OCI-LY3 (cell line): ENCODE data around the gene DACT2.

Source experiments
- H2AFZ ChIP-seq: fragments of 200-600, 300-600 bp; shearing (Covaris generic); 2 replicates; pipeline ENCODE4 v1.6.0; 2014; ENCODE audit warnings: antibody characterized with exemption, low read depth, low read length
- H3K27ac ChIP-seq: fragments of 200-600, 300-600 bp; sonication (generic); 2 replicates; pipeline ENCODE4 v1.5.1; 2014; ENCODE audit warnings: mild to moderate bottlenecking, low read length, moderate library complexity, mixed read lengths
- H3K27me3 ChIP-seq: fragments of 200-600, 300-600 bp; sonication (generic); 2 replicates; pipeline ENCODE4 v1.6.1; 2014; ENCODE audit warnings: low read depth, low read length, mixed read lengths
- H3K36me3 ChIP-seq: fragments of 200-600, 300-600 bp; sonication (generic); replicated peaks from 2 replicates; pipeline ENCODE3; 2014; ENCODE audit warnings: low read depth, low read length, mixed read lengths
- H3K4me1 ChIP-seq: fragments of 300-600, 200-600 bp; sonication (generic); 2 replicates; pipeline ENCODE4 v1.6.1; 2014; ENCODE audit warnings: low read length, mixed read lengths
- H3K4me2 ChIP-seq: fragments of 200-600, 300-600 bp; sonication (generic); 2 replicates; pipeline ENCODE4 v1.6.1; 2014; ENCODE audit warnings: low read length, mixed read lengths
- H3K4me3 ChIP-seq: fragments of 300-600, 200-600 bp; sonication (generic); 2 replicates; pipeline ENCODE4 v1.5.1; 2014; ENCODE audit warnings: antibody characterized with exemption, mild to moderate bottlenecking, low read length, moderate library complexity
- H3K79me2 ChIP-seq: fragments of 300-600, 200-600 bp; shearing (Covaris generic); 2 replicates; pipeline ENCODE4 v1.6.1; 2014; ENCODE audit warnings: mild to moderate bottlenecking, low read length, mixed read lengths
- H3K9ac ChIP-seq: fragments of 300-600, 200-600 bp; shearing (Covaris generic); 2 replicates; pipeline ENCODE4 v1.6.0; 2014; ENCODE audit warnings: mild to moderate bottlenecking, low read length, moderate library complexity
- H3K9me3 ChIP-seq: fragments of 200-600, 300-600 bp; shearing (Covaris generic); 2 replicates; pipeline ENCODE4 v1.6.1; 2014; ENCODE audit warnings: low read length, mixed read lengths; ENCODE audit not compliant: insufficient read depth
- H4K20me1 ChIP-seq: fragments of 200-600, 300-600 bp; sonication (generic); 2 replicates; pipeline ENCODE4 v1.6.1; 2016; ENCODE audit warnings: low read length, mixed read lengths; ENCODE audit not compliant: insufficient read depth
- EZH2phosphoT487 ChIP-seq: fragments of 200-600 bp; shearing (Covaris generic); IDR thresholded peaks from 2 replicates; pipeline ENCODE4 v1.6.1; 2018; ENCODE audit warnings: antibody characterized with exemption, mixed run types, low read depth
- TF ChIP-seq, protein P1 (sequence below): fragments of 200-600, 300-600 bp; sonication (generic); IDR thresholded peaks from 2 replicates; pipeline ENCODE4 v1.5.1; 2014; ENCODE audit warnings: antibody characterized with exemption, low read length, low read depth

The DACT2 gene

DNA sequence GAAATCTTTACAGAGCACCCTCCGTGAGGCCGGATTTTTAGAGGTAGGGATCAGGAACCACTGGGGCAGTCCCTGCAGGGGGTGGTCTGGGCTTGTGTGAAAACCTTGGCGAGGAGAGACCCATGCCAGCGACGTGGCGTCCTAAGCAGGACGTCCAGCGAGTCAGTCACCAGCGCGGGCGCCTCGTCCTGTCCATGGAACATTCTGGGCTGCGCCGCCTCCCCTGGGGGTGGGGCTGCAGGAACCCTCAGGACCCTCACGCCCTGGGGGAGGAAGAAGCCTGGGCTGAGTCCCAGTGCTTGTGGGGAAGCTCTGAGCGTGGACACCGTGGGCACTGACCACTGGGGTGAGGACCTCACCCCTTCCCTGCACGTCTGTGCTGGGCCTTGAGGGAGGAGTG is 25.7 kb upstream of the DACT2 start:
- peak overlapping the region; percentile 32; the same call in 1 of the 2 replicates for H3K27ac ChIP-seq

DNA sequence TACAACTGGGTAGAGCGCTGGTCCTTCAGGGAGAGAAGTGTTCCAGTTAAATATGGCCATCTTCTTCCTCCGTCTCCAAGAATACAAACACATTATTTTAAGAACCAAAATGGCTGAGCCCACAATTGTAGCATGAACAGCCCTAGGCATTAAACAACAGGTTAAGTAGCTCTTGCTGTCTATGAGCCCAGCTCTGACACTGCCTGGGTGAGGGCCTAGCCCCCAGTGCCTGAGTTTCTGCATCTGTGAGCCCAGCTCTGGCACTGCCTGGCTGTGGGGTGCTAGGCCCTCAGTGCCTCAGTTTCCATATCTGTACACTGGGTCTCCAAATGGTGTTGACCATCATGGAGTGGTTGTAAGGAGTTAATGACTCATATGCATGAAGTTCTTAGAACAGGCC is 24.8 kb upstream of the DACT2 start:
- H3K4me2 ChIP-seq: no peak overlapping the region
- H3K79me2 ChIP-seq: no peaks in the 10 kb centered on the region
- H3K27ac ChIP-seq: no peak overlapping the region
- no peaks in the 10 kb centered on the region for H3K4me1 ChIP-seq
- no peaks in the 10 kb centered on the region for H3K9me3 ChIP-seq
- no peak overlapping the region for H3K4me3 ChIP-seq
- no peaks in the 10 kb centered on the region for H3K27me3 ChIP-seq
- no peak overlapping the region for H3K9ac ChIP-seq
- no peak for TF ChIP-seq EZH2phosphoT487
- TF ChIP-seq, protein P1, sequence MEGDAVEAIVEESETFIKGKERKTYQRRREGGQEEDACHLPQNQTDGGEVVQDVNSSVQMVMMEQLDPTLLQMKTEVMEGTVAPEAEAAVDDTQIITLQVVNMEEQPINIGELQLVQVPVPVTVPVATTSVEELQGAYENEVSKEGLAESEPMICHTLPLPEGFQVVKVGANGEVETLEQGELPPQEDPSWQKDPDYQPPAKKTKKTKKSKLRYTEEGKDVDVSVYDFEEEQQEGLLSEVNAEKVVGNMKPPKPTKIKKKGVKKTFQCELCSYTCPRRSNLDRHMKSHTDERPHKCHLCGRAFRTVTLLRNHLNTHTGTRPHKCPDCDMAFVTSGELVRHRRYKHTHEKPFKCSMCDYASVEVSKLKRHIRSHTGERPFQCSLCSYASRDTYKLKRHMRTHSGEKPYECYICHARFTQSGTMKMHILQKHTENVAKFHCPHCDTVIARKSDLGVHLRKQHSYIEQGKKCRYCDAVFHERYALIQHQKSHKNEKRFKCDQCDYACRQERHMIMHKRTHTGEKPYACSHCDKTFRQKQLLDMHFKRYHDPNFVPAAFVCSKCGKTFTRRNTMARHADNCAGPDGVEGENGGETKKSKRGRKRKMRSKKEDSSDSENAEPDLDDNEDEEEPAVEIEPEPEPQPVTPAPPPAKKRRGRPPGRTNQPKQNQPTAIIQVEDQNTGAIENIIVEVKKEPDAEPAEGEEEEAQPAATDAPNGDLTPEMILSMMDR: no peak
- no peak overlapping the region for H2AFZ ChIP-seq
- no peaks in the 10 kb centered on the region for H3K36me3 ChIP-seq
- no peaks in the 10 kb centered on the region for H4K20me1 ChIP-seq

More for the DNA sequence above, 25.7 kb upstream of the DACT2 start:
- TF ChIP-seq, protein P1: no peak
- no peak for TF ChIP-seq EZH2phosphoT487
- no peak overlapping the region for H2AFZ ChIP-seq
- no peaks in the 10 kb centered on the region for H4K20me1 ChIP-seq
- H3K9ac ChIP-seq: no peak overlapping the region
- no peak overlapping the region for H3K4me2 ChIP-seq
- no peak overlapping the region for H3K4me3 ChIP-seq
- H3K36me3 ChIP-seq: no peaks in the 10 kb centered on the region
- peaks cover 6% of the 10 kb centered on the region; the same call in 1 of the 2 replicates for H3K4me1 ChIP-seq
- H3K79me2 ChIP-seq: no peaks in the 10 kb centered on the region
- no peaks in the 10 kb centered on the region for H3K9me3 ChIP-seq
- H3K27me3 ChIP-seq: no peaks in the 10 kb centered on the region

DNA sequence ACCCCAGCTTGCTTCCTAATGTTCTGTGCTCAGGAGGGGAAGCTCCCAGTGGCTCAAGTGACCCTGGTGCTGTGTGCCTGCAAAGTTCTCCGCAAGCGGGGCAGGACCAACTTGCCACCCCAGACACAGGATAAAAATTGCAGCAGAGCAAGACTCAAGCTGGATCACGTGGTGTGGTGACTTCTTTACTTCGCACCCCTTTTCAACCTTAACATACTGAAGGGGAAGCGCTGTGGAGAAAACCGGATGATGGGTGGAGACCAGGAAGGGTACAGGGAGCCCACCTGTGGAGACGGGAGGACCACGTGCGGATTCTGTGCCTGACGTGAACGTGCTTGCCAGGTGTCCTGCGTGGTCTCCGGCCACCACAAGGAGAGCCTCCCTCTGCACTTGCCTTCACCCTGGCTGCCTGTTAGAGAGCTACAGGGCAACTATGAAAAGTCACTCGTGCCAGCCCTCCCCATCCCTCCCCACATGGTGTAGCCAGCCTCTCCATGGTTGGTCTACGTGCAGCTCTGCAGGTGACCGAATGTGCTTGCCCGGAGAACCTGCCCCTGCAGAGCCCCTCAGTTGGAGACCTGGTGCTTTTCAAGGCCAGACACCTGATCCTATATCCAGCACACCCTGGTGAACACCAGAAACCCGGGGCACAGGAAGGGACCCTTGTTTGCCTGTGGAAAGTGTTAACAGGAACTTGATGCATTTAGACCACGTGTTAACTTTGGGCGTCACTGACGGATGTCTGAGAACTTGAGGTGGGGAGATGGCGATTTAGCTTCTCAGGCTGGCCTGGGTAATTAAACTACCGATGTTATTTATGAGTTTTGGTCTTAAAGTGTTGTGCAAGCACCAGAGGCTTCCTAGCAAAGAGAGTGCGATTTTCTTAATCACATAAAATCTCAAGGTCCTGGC is 23.9 kb upstream of the DACT2 start:
- Histone ChIP-seq H3K79me2 (no peaks in the 10 kb centered on the region), H2AFZ (no peak overlapping the region), H4K20me1 (no peaks in the 10 kb centered on the region), H3K36me3 (no peaks in the 10 kb centered on the region), H3K9me3 (no peaks in the 10 kb centered on the region), H3K9ac (no peak overlapping the region), H3K4me1 (no peaks in the 10 kb centered on the region), H3K27me3 (no peaks in the 10 kb centered on the region), H3K4me2 (no peak overlapping the region), H3K27ac (no peak overlapping the region), H3K4me3 (no peak overlapping the region)
- TF ChIP-seq, protein P1: no peak
- no peak for TF ChIP-seq EZH2phosphoT487

DNA sequence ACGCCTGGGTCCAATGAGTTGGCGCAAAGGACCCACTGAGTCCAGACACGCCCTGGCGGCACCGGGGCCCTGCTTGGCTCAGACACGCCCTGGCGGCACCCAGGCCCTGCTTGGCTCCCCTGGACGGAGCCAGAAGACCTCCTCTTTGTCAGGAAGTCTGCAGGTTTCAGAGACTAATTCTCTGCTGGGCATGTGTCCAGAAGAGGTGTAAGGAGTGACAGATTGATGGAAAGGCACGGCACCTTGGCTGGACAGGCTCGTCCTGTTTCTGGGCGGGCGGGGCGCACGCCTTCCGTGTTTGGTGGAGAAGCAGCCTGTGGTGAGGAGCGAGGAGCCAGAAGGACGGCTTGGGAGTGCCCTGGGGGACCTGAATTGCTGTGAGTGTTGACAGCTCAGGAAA is 23.1 kb upstream of the DACT2 start:
- H3K27ac ChIP-seq: no peak overlapping the region
- no peak overlapping the region for H3K9ac ChIP-seq
- H3K9me3 ChIP-seq: no peaks in the 10 kb centered on the region
- no peaks in the 10 kb centered on the region for H3K36me3 ChIP-seq
- no peaks in the 10 kb centered on the region for H3K79me2 ChIP-seq
- no peaks in the 10 kb centered on the region for H4K20me1 ChIP-seq
- H3K27me3 ChIP-seq: no peaks in the 10 kb centered on the region
- H3K4me1 ChIP-seq: no peaks in the 10 kb centered on the region
- TF ChIP-seq EZH2phosphoT487: no peak
- TF ChIP-seq, protein P1: no peak
- H3K4me2 ChIP-seq: no peak overlapping the region
- H3K4me3 ChIP-seq: no peak overlapping the region
- no peak overlapping the region for H2AFZ ChIP-seq
